Neural cell (in vitro differentiated cells): ENCODE measurements around the gene USP15. TPM values are rescaled to one million over a fixed set of nuclear protein-coding genes. Genes with fewer than 3 reads are reported as not detected.

Source experiments
- H2AFZ ChIP-seq: fragments of 200-600, 300-800 bp; sonication (generic), shearing (Covaris generic); 2 replicates; pipeline ENCODE4 v1.6.0; 2014; ENCODE audit warnings: low read depth, mild to moderate bottlenecking, antibody characterized with exemption, low read length, moderate library complexity
- H3F3A ChIP-seq: fragments of 200-600 bp; shearing (Covaris generic); 2 replicates; pipeline ENCODE4 v1.6.1; 2016; ENCODE audit warnings: mild to moderate bottlenecking, moderate library complexity, mixed read lengths, antibody characterized with exemption, low read length; ENCODE audit not compliant: insufficient read depth, poor library complexity, severe bottlenecking
- H3K27ac ChIP-seq: fragments of 200-600, 300-800 bp; sonication (generic), shearing (Covaris generic); 2 replicates; pipeline ENCODE4 v1.5.1; 2014; ENCODE audit warnings: mild to moderate bottlenecking, low read length, moderate library complexity
- H3K27me3 ChIP-seq: fragments of 300-800, 200-600 bp; sonication (generic), shearing (Covaris generic); 2 replicates; pipeline ENCODE4 v1.6.0; 2014; ENCODE audit warnings: mild to moderate bottlenecking, low read depth, low read length, moderate library complexity; ENCODE audit not compliant: insufficient read depth
- H3K36me3 ChIP-seq: fragments of 300-800, 200-600 bp; sonication (generic), shearing (Covaris generic); 2 replicates; pipeline ENCODE4 v1.5.1; 2014; ENCODE audit warnings: mild to moderate bottlenecking, antibody characterized with exemption, low read length, moderate library complexity; ENCODE audit not compliant: insufficient read depth
- H3K4me2 ChIP-seq: fragments of 300-800, 200-600 bp; sonication (generic), shearing (Covaris generic); 2 replicates; pipeline ENCODE4 v1.6.0; 2014; ENCODE audit warnings: mild to moderate bottlenecking, low read length
- H3K4me3 ChIP-seq: fragments of 300-800, 200-600 bp; sonication (generic), shearing (Covaris generic); 2 replicates; pipeline ENCODE4 v1.5.1; 2014; ENCODE audit warnings: mild to moderate bottlenecking, low read length, moderate library complexity
- H3K79me2 ChIP-seq: fragments of 200-600 bp; shearing (Covaris generic); replicated peaks from 2 replicates; pipeline ENCODE4 v1.6.0; 2014; ENCODE audit warnings: mild to moderate bottlenecking, low read length, moderate library complexity; ENCODE audit not compliant: insufficient read depth
- H3K9ac ChIP-seq: fragments of 300-800, 200-600 bp; sonication (generic), shearing (Covaris generic); 2 replicates; pipeline ENCODE4 v1.6.1; 2016; ENCODE audit warnings: mild to moderate bottlenecking, low read length, mixed read lengths
- H3K9me2 ChIP-seq: fragments of 200-600 bp; shearing (Covaris generic); 2 replicates; pipeline ENCODE4 v1.6.1; 2016; ENCODE audit warnings: mild to moderate bottlenecking, low read length, mixed read lengths; ENCODE audit not compliant: insufficient read depth
- H3K9me3 ChIP-seq: fragments of 200-600, 300-800 bp; sonication (generic), shearing (Covaris generic); 2 replicates; pipeline ENCODE4 v1.6.1; 2016; ENCODE audit warnings: mild to moderate bottlenecking, mixed run types, low read length, moderate library complexity, mixed read lengths
- H4K20me1 ChIP-seq: fragments of 200-600 bp; shearing (Covaris generic); 2 replicates; pipeline ENCODE4 v1.6.1; 2016; ENCODE audit warnings: mild to moderate bottlenecking, mixed run types; ENCODE audit not compliant: insufficient read depth
- EP300 ChIP-seq: fragments of 450-650 bp; conservative IDR thresholded peaks from 2 replicates; pipeline ENCODE4 v1.6.1; 2014; ENCODE audit warnings: antibody characterized with exemption, mild to moderate bottlenecking, moderate library complexity; ENCODE audit not compliant: poor library complexity, severe bottlenecking
- EZH2 ChIP-seq: fragments of 200-600, 300-800 bp; shearing (Covaris generic), sonication (generic); IDR thresholded peaks from 2 replicates; pipeline ENCODE4 v1.6.1; 2014; ENCODE audit warnings: antibody characterized with exemption, low read length, borderline replicate concordance, mild to moderate bottlenecking; ENCODE audit not compliant: insufficient read depth, poor library complexity, severe bottlenecking
- MXI1 ChIP-seq: fragments of 450-650 bp; conservative IDR thresholded peaks from 2 replicates; pipeline ENCODE4 v1.6.1; 2014; ENCODE audit warnings: antibody characterized with exemption, mild to moderate bottlenecking; ENCODE audit not compliant: poor library complexity, severe bottlenecking
- POLR2AphosphoS5 ChIP-seq: IDR thresholded peaks from 2 replicates; pipeline ENCODE4 v1.6.1; 2012
- RAD21 ChIP-seq: fragments of 450-650 bp; conservative IDR thresholded peaks from 2 replicates; pipeline ENCODE4 v1.6.1; 2014; ENCODE audit warnings: antibody characterized with exemption, mild to moderate bottlenecking, moderate library complexity
- SMC3 ChIP-seq: fragments of 450-650 bp; conservative IDR thresholded peaks from 2 replicates; pipeline ENCODE4 v1.6.1; 2014; ENCODE audit warnings: antibody characterized with exemption, mild to moderate bottlenecking, moderate library complexity; ENCODE audit not compliant: poor library complexity
- TAF1 ChIP-seq: IDR thresholded peaks from 2 replicates; pipeline ENCODE4 v1.6.1; 2012; ENCODE audit warnings: low read depth
- polyA plus RNA-seq: library from polyadenylated mRNA; depleted of rRNA; stranded (reverse); fragments of >200 nt; gene quantifications from 2 replicates; pipeline ENCODE4 v1.2.3, GENCODE V29; 2014
- TF ChIP-seq, protein P1 (sequence below): fragments of 450-650 bp; IDR thresholded peaks from 2 replicates; pipeline ENCODE4 v1.5.1; 2014; ENCODE audit warnings: antibody characterized with exemption, mild to moderate bottlenecking, moderate library complexity; ENCODE audit not compliant: poor library complexity, severe bottlenecking
- TF ChIP-seq, protein P2 (sequence below): IDR thresholded peaks from 2 replicates; pipeline ENCODE4 v1.6.1; 2012; ENCODE audit warnings: borderline replicate concordance

The USP15 gene
- polyA plus RNA-seq, 1 donor from 2014 or later = 113 TPM

DNA sequence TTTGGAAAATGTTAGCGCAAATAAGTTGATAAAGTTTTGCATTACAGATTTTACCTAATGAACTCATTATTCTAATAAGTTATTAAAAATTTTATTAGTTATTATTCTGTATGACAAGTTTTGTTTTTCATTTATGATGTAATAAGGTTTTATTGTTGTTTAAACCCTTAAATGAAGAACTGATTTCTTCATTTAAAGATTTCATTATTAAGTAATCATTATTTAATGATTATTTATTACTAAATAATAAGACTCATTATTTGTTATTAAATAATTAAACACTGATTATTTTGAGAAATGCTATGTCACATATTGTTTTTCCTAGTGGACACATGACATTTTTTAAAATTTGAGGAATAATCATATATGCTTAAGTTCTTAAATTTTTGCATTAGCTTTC lies 34.2 kb downstream of the USP15 start:
- H3K27me3 ChIP-seq = no peaks in the 10 kb centered on the region
- H3K9me3 ChIP-seq = no peaks in the 10 kb centered on the region
- TF ChIP-seq POLR2AphosphoS5 = no peak
- no peak for TF ChIP-seq SMC3
- TF ChIP-seq MXI1 = no peak
- TF ChIP-seq TAF1 = no peak
- TF ChIP-seq EZH2 = no peak
- TF ChIP-seq, protein P1, sequence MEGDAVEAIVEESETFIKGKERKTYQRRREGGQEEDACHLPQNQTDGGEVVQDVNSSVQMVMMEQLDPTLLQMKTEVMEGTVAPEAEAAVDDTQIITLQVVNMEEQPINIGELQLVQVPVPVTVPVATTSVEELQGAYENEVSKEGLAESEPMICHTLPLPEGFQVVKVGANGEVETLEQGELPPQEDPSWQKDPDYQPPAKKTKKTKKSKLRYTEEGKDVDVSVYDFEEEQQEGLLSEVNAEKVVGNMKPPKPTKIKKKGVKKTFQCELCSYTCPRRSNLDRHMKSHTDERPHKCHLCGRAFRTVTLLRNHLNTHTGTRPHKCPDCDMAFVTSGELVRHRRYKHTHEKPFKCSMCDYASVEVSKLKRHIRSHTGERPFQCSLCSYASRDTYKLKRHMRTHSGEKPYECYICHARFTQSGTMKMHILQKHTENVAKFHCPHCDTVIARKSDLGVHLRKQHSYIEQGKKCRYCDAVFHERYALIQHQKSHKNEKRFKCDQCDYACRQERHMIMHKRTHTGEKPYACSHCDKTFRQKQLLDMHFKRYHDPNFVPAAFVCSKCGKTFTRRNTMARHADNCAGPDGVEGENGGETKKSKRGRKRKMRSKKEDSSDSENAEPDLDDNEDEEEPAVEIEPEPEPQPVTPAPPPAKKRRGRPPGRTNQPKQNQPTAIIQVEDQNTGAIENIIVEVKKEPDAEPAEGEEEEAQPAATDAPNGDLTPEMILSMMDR = no peak
- TF ChIP-seq, protein P2, sequence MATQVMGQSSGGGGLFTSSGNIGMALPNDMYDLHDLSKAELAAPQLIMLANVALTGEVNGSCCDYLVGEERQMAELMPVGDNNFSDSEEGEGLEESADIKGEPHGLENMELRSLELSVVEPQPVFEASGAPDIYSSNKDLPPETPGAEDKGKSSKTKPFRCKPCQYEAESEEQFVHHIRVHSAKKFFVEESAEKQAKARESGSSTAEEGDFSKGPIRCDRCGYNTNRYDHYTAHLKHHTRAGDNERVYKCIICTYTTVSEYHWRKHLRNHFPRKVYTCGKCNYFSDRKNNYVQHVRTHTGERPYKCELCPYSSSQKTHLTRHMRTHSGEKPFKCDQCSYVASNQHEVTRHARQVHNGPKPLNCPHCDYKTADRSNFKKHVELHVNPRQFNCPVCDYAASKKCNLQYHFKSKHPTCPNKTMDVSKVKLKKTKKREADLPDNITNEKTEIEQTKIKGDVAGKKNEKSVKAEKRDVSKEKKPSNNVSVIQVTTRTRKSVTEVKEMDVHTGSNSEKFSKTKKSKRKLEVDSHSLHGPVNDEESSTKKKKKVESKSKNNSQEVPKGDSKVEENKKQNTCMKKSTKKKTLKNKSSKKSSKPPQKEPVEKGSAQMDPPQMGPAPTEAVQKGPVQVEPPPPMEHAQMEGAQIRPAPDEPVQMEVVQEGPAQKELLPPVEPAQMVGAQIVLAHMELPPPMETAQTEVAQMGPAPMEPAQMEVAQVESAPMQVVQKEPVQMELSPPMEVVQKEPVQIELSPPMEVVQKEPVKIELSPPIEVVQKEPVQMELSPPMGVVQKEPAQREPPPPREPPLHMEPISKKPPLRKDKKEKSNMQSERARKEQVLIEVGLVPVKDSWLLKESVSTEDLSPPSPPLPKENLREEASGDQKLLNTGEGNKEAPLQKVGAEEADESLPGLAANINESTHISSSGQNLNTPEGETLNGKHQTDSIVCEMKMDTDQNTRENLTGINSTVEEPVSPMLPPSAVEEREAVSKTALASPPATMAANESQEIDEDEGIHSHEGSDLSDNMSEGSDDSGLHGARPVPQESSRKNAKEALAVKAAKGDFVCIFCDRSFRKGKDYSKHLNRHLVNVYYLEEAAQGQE = no peak
- H2AFZ ChIP-seq = no peak overlapping the region
- H4K20me1 ChIP-seq = no peaks in the 10 kb centered on the region
- H3K36me3 ChIP-seq = peaks cover 8% of the 10 kb centered on the region
- H3K27ac ChIP-seq = no peak overlapping the region
- H3K4me2 ChIP-seq = no peak overlapping the region
- H3K79me2 ChIP-seq = peaks cover 32% of the 10 kb centered on the region
- H3F3A ChIP-seq = no peaks in the 10 kb centered on the region
- H3K9ac ChIP-seq = no peak overlapping the region
- H3K4me3 ChIP-seq = no peak overlapping the region
- H3K9me2 ChIP-seq = no peaks in the 10 kb centered on the region

DNA sequence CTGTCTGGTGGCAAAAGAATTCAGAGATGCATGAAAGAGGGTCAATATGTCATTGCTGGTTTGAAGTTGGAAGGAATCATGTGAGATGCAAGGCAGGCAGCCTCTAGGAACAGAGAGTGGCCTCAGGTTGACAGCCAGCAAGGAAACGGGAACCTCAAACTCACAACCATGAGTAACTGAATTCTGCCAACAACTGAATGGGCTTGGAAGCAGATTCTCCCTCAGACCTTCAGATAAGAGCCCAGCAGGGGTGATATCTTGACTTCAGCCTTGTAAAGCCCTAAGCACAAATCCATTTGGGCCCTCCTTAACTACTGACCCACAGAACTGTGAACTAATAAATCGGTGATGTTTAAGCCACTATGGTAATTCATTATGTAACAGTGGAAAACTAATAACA lies 35.8 kb downstream of the USP15 start:
- no peaks in the 10 kb centered on the region for H3K9me3 ChIP-seq
- no peak overlapping the region for H3K9ac ChIP-seq
- no peak overlapping the region for H3K4me2 ChIP-seq
- H3K79me2 ChIP-seq = peaks cover 17% of the 10 kb centered on the region
- no peak overlapping the region for H2AFZ ChIP-seq
- no peaks in the 10 kb centered on the region for H3K27me3 ChIP-seq
- H3K4me3 ChIP-seq = no peak overlapping the region
- no peaks in the 10 kb centered on the region for H4K20me1 ChIP-seq
- H3K36me3 ChIP-seq = peaks cover 8% of the 10 kb centered on the region
- no peaks in the 10 kb centered on the region for H3F3A ChIP-seq
- TF ChIP-seq EZH2 = no peak
- TF ChIP-seq SMC3 = no peak
- TF ChIP-seq, protein P1 = no peak
- no peak for TF ChIP-seq EP300
- no peak for TF ChIP-seq MXI1
- TF ChIP-seq, protein P2 = no peak
- no peak for TF ChIP-seq TAF1
- no peak for TF ChIP-seq RAD21
- TF ChIP-seq POLR2AphosphoS5 = no peak
- no peak overlapping the region for H3K27ac ChIP-seq
- no peaks in the 10 kb centered on the region for H3K9me2 ChIP-seq
